Lower lobe of right lung (tissue), 2 donors: ENCODE data around the gene PTGER2. TPM values are rescaled to one million over a fixed set of nuclear protein-coding genes. Genes with fewer than 3 reads are reported as not detected.

Experiments used
- ATAC-seq, 2 donors: fragments of 200-7000 bp; cut with Tn5 transposase; one replicate each; pipeline ENCODE4 v1.9.1; 2020 to 2022; ENCODE audit warnings: mild to moderate bottlenecking in 2 of 2, moderate library complexity in 2 of 2
- DNase-seq: peaks from one replicate; pipeline ENCODE4 v3.0.0-alpha.2; 2020
- H3K27ac ChIP-seq: fragments of 200-600 bp; one replicate; pipeline ENCODE4 v1.8.0; 2022
- H3K27me3 ChIP-seq: fragments of 200-600 bp; one replicate; pipeline ENCODE4 v1.8.0; 2022; ENCODE audit warnings: low read depth
- H3K36me3 ChIP-seq: fragments of 200-600 bp; one replicate; pipeline ENCODE4 v1.8.0; 2022; ENCODE audit warnings: mild to moderate bottlenecking
- H3K4me1 ChIP-seq: fragments of 200-600 bp; one replicate; pipeline ENCODE4 v1.8.0; 2022
- H3K4me3 ChIP-seq: fragments of 200-600 bp; one replicate; pipeline ENCODE4 v1.8.0; 2022; ENCODE audit warnings: mild to moderate bottlenecking
- H3K9me3 ChIP-seq: fragments of 200-600 bp; one replicate; pipeline ENCODE4 v1.8.0; 2022
- CTCF ChIP-seq: fragments of 200-600 bp; IDR thresholded peaks from one replicate; pipeline ENCODE4 v1.8.0; 2022; ENCODE audit warnings: antibody characterized with exemption, mild to moderate bottlenecking
- intact Hi-C: fragments of 100-400 bp; cut with DNase I; formaldehyde crosslinking; loops from one replicate; pipeline ENCODE4 v1.11.0; 2022
- total RNA-seq: library from RNA; stranded (reverse); fragmentation: NEBNext Ultra II Directional; extraction: Animal tissue kit (Norgen Biotek cat#: 25700); gene quantifications from one replicate; pipeline ENCODE4 v1.2.1, GENCODE V29; 2021
- donor health status: DM: no; HTN: yes; CAD: no; lungs with severe emphysema.

Gene PTGER2
- total RNA-seq, 1 donor from 2014 or later, result 6.2 TPM

DNA sequence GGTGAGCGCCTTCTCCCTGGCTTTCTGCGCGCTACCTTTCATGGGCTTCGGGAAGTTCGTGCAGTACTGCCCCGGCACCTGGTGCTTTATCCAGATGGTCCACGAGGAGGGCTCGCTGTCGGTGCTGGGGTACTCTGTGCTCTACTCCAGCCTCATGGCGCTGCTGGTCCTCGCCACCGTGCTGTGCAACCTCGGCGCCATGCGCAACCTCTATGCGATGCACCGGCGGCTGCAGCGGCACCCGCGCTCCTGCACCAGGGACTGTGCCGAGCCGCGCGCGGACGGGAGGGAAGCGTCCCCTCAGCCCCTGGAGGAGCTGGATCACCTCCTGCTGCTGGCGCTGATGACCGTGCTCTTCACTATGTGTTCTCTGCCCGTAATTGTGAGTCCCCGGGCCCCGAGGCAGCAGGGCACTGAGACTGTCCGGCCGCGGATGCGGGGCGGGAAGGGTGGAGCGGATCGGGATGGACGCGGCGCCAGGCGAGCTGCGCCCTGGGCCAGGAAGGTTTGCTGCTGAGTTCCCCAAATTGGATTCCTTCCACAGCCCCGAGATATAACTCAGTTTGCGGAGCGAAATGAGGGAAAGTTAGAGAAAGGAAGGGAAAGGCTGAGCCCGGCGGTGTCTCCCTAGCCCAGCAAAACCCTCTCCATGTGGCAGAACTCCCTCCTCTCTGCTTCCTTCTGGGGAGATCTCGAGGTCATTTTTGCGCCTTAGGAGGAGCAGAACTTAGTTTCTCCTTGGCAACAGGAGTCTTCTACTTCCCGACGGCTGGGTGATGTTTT is 45.6 kb upstream of the PTGER2 start:
- no peak for TF ChIP-seq CTCF
- H3K4me1 ChIP-seq, result peaks cover 12% of the 10 kb centered on the region
- peak overlapping the region; percentile 53 for H3K4me3 ChIP-seq
- no peaks in the 10 kb centered on the region for H3K36me3 ChIP-seq
- ATAC-seq (peak; percentile 51 to 54), DNase-seq (no peak)
- peaks cover 26% of the 10 kb centered on the region for H3K27me3 ChIP-seq
- intact Hi-C loops, result no loop called here
- H3K9me3 ChIP-seq, result no peaks in the 10 kb centered on the region
- H3K27ac ChIP-seq, result peak overlapping the region; percentile 53

DNA sequence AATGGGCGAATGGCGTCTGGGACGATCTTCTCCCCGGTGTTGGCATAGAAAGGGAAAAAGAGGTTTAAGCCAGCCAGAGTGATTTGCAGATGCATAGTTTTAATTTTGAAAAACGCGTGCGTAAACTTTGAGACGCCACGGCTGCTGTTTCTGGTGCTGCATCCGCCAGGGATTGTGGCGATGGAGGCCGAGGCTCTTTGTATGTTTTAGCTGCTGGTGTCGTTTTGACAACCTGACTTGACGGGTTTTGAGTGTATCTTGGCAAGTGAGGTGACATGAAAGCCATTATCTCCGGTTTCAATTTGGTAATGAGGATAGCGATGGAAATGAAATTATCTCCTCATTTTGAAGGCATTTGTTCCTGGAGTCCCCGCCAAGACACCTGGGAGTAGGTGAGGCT is 45.0 kb upstream of the PTGER2 start:
- H3K4me1 ChIP-seq, result peaks cover 12% of the 10 kb centered on the region
- H3K27me3 ChIP-seq, result peaks cover 26% of the 10 kb centered on the region
- intact Hi-C loops, result no loop called here
- DNase-seq (no peak), ATAC-seq (no peak)
- peak overlapping the region; percentile 24 for H3K27ac ChIP-seq
- H3K4me3 ChIP-seq, result peak overlapping the region; percentile 53
- no peaks in the 10 kb centered on the region for H3K36me3 ChIP-seq
- no peak for TF ChIP-seq CTCF
- no peaks in the 10 kb centered on the region for H3K9me3 ChIP-seq

- ATAC-seq, result no peak
- no peak for TF ChIP-seq CTCF
- H3K4me3 ChIP-seq, result peak overlapping the region; percentile 0
These were observed 44.1 kb upstream of the PTGER2 start for GRCh38 chr14:52269982-52270381.

DNA sequence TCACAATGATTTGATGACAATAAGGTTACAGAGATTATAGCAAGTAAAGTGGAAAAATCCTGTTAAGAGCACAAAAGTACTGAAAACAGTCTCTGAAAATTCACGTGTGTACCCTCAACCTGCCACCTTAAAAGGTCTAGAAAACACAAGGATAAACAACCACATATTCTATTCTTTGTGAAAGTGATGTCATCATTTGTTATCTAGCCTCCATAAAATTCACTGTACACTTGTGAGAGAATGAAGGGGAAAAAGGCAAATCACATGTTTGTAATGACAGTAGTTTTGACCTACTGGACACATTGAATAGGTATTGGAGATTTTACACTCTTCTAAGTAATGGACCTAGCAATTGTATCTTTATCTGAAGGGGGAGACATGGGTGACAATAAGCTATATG is 42.6 kb upstream of the PTGER2 start:
- H3K27ac ChIP-seq, result no peak overlapping the region
- H3K36me3 ChIP-seq, result no peaks in the 10 kb centered on the region
- H3K4me1 ChIP-seq, result peaks cover 12% of the 10 kb centered on the region
- ATAC-seq (no peak), DNase-seq (no peak)
- H3K4me3 ChIP-seq, result no peak overlapping the region
- TF ChIP-seq CTCF, result no peak
- H3K9me3 ChIP-seq, result no peaks in the 10 kb centered on the region
- peaks cover 24% of the 10 kb centered on the region for H3K27me3 ChIP-seq
- intact Hi-C loops, result no loop called here

More at GRCh38 chr14:52269982-52270381, 44.1 kb upstream of the PTGER2 start:
- no peak overlapping the region for H3K27ac ChIP-seq
- H3K27me3 ChIP-seq, result peaks cover 26% of the 10 kb centered on the region
- no peaks in the 10 kb centered on the region for H3K9me3 ChIP-seq
- intact Hi-C loops, result no loop called here
- DNase-seq, result no peak
- H3K4me1 ChIP-seq, result peaks cover 12% of the 10 kb centered on the region
- no peaks in the 10 kb centered on the region for H3K36me3 ChIP-seq

- TF ChIP-seq CTCF, result no peak
- H3K27ac ChIP-seq, result no peak overlapping the region
- ATAC-seq (no peak), DNase-seq (no peak)
- H3K4me3 ChIP-seq, result no peak overlapping the region
- H3K36me3 ChIP-seq, result no peaks in the 10 kb centered on the region
- no peaks in the 10 kb centered on the region for H3K9me3 ChIP-seq
- peaks cover 10% of the 10 kb centered on the region for H3K4me1 ChIP-seq
- intact Hi-C loops, result no loop called here
- peaks cover 16% of the 10 kb centered on the region for H3K27me3 ChIP-seq
These were observed 41.7 kb upstream of the PTGER2 start for GRCh38 chr14:52272375-52272774.
